Spleen (tissue), 7 donors: Measurements from ENCODE around the gene OTUD3.

Experiments
- POLR2A ChIP-seq, 3 donors: fragments of 450-650 bp; IDR thresholded peaks; one replicate each; pipeline ENCODE4 v1.5.1; 2017; ENCODE audit warnings: antibody characterized with exemption in 3 of 3, mild to moderate bottlenecking in 1 of 3
- POLR2AphosphoS5 ChIP-seq, 3 donors: sonication (generic); formaldehyde crosslinking; IDR thresholded peaks; one replicate each; pipeline ENCODE4 v1.5.1; 2017; ENCODE audit warnings: antibody characterized with exemption in 3 of 3
- TF ChIP-seq, protein P1 (sequence below), 11 experiments: fragments of 200-600 bp in 7 of 11; fragments of 450-650 bp in 4 of 11; sonication (generic) in 4 of 11; IDR thresholded peaks in 8 of 11; conservative IDR thresholded peaks in 3 of 11; 1 replicate in 7 of 11; 2 replicates in 4 of 11; pipeline versions ENCODE4 v1.4.0 to v1.8.0; 2016 to 2021; ENCODE audit warnings: antibody characterized with exemption in 11 of 11, inconsistent platforms in 4 of 11, mild to moderate bottlenecking in 1 of 11
- donor health status: DM: no; HTN: no; CAD: no; lungs with moderate emphysema.
- donor health status: DM: no; HTN: no; CAD: no.
- donor health status: DM: no; HTN: no; CAD: no.

DNA sequence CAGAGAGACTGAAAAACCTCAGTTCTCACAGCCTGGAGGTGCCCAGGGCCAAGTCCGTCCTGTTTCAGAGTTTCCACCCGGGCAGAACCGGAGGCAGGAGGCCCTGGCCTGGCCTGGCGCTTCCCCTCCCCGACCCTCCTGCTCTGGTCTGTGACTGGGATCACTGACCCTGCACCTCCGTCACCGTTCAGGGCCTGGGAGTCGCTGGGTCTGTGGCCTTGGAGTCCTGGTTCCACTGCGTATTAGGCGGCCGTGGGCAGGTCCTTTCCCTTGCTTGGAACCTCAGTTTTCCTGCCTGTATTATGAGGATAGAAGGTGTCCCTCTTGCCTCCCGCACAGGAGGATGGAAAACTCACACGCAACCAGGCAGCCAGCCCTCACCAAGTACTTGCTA is 41.8 kb downstream of the OTUD3 start:
- TF ChIP-seq, protein P1, sequence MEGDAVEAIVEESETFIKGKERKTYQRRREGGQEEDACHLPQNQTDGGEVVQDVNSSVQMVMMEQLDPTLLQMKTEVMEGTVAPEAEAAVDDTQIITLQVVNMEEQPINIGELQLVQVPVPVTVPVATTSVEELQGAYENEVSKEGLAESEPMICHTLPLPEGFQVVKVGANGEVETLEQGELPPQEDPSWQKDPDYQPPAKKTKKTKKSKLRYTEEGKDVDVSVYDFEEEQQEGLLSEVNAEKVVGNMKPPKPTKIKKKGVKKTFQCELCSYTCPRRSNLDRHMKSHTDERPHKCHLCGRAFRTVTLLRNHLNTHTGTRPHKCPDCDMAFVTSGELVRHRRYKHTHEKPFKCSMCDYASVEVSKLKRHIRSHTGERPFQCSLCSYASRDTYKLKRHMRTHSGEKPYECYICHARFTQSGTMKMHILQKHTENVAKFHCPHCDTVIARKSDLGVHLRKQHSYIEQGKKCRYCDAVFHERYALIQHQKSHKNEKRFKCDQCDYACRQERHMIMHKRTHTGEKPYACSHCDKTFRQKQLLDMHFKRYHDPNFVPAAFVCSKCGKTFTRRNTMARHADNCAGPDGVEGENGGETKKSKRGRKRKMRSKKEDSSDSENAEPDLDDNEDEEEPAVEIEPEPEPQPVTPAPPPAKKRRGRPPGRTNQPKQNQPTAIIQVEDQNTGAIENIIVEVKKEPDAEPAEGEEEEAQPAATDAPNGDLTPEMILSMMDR (IDR thresholded peaks at IDR 0.05 in 8 of 11, conservative IDR thresholded peaks at IDR 0.05 in 3 of 11), result no peak
- TF ChIP-seq POLR2A (IDR thresholded peaks at IDR 0.05) (no peak), POLR2AphosphoS5 (IDR thresholded peaks at IDR 0.05) (no peak)
